ENCODE measurements around the gene POLR3C.

The POLR3C gene

GRCh38 chr1:145874646-145875045, 50.6 kb downstream of the POLR3C start:
- DNase-seq = no peak

GRCh38 chr1:145877923-145878486, 54.0 kb downstream of the POLR3C start:
- DNase-seq = no peak

GRCh38 chr1:145878724-145879123, 54.7 kb downstream of the POLR3C start:
- no peak for DNase-seq

GRCh38 chr1:145879775-145880174, 55.8 kb downstream of the POLR3C start:
- DNase-seq = no peak

- no peak for DNase-seq
Measured at GRCh38 chr1:145884675-145885074, 60.7 kb downstream of the POLR3C start.

GRCh38 chr1:145885738-145886287, 61.8 kb downstream of the POLR3C start, which contains the start of gene ANKRD35:
Gene ANKRD35 (minus strand): TSS chr1:145885866. CDS start chr1:145885758, 108 bp downstream.
- DNase-seq = peak; percentile 76

GRCh38 chr1:145886390-145886789, 62.4 kb downstream of the POLR3C start:
- DNase-seq = no peak

- no peak for DNase-seq
Measured at GRCh38 chr1:145886816-145887215, 62.8 kb downstream of the POLR3C start.

GRCh38 chr1:145887631-145888030, 63.6 kb downstream of the POLR3C start:
- no peak for DNase-seq

- no peak for DNase-seq
Measured at GRCh38 chr1:145889722-145890121, 65.7 kb downstream of the POLR3C start.

GRCh38 chr1:145891143-145891542, 67.1 kb downstream of the POLR3C start:
- no peak for DNase-seq

- DNase-seq = peak; percentile 30
Measured at GRCh38 chr1:145891587-145892485, 67.8 kb downstream of the POLR3C start.

GRCh38 chr1:145892486-145893087, 68.6 kb downstream of the POLR3C start:
- no peak for DNase-seq

- no peak for DNase-seq
Measured at GRCh38 chr1:145893306-145894055, 69.5 kb downstream of the POLR3C start.
